C4-2B (cell line): ENCODE measurements around the gene SCAPER.

Source experiments
- ZFX ChIP-seq: fragments of 450-650 bp; IDR thresholded peaks from 2 replicates; pipeline ENCODE4 v1.6.1; 2017
- TF ChIP-seq, protein P1 (sequence below): fragments of 450-650 bp; conservative IDR thresholded peaks from 2 replicates; pipeline ENCODE4 v1.5.1; 2017; ENCODE audit warnings: mild to moderate bottlenecking

- TF ChIP-seq, protein P1, sequence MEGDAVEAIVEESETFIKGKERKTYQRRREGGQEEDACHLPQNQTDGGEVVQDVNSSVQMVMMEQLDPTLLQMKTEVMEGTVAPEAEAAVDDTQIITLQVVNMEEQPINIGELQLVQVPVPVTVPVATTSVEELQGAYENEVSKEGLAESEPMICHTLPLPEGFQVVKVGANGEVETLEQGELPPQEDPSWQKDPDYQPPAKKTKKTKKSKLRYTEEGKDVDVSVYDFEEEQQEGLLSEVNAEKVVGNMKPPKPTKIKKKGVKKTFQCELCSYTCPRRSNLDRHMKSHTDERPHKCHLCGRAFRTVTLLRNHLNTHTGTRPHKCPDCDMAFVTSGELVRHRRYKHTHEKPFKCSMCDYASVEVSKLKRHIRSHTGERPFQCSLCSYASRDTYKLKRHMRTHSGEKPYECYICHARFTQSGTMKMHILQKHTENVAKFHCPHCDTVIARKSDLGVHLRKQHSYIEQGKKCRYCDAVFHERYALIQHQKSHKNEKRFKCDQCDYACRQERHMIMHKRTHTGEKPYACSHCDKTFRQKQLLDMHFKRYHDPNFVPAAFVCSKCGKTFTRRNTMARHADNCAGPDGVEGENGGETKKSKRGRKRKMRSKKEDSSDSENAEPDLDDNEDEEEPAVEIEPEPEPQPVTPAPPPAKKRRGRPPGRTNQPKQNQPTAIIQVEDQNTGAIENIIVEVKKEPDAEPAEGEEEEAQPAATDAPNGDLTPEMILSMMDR, result no peak
- TF ChIP-seq ZFX, result no peak
These were observed 552.0 kb downstream of the SCAPER start for GRCh38 chr15:76353023-76353577.
